ENCODE measurements around the gene NDRG3.
A peak's percentile ranks its signal among the peaks of the same experiment; 100 is the strongest.

Gene NDRG3

DNA sequence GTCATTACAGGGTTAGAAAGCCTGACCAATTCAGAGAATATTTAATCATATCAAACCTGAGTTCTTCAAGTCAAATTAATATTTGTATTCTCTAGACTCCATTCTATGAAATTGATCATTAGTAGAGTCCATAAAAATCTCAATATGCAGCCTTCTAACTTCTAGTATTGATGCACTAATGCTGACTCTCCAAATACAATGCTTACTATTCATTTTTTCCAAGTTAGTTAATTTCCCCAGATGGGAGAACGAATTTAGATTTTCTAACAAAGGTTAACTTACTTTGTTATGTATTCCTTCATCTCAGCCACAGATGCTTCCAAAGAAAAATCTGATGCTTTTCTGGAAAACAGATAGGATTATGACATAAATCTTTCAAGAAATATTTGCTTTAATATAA is 12.4 kb upstream of the NDRG3 start:
- H3K9ac ChIP-seq (ENCODE audit: low read length) = no peak overlapping the region
- no peaks in the 10 kb centered on the region for H3K9me3 ChIP-seq (ENCODE audit: control insufficient read depth, low read length)
- DNase-seq (ENCODE audit: low read depth) = no peak
- H3K36me3 ChIP-seq (ENCODE audit: control insufficient read depth, insufficient read depth, low read length, severe bottlenecking) = peaks cover 23% of the 10 kb centered on the region
- no peaks in the 10 kb centered on the region for H3K4me1 ChIP-seq (ENCODE audit: control insufficient read depth, insufficient read depth, low read length)
- no peak overlapping the region for H3K4me3 ChIP-seq (ENCODE audit: low read length)
- H3K27me3 ChIP-seq (replicated peaks; ENCODE audit: control insufficient read depth, insufficient read depth, low read length) = no peaks in the 10 kb centered on the region

DNA sequence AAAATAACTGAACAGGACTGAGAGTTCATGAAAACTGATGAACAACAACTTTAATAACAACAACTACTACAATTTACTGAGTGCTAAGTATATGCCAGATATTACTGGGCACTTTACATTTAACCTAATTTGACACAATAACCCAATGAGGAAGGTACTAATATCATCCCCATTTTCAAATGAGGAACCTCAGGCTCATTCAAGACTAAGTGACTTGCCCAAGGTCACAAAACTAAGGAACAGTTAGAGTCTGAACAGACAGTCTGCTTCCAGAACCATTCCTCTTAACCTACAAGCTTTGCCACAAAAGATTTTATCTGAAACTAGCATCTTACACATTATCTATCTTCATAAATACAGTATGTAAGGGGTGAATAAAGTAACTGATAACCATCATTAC is 10.6 kb upstream of the NDRG3 start:
- H3K27me3 ChIP-seq (replicated peaks; ENCODE audit: control insufficient read depth, insufficient read depth, low read length) = no peaks in the 10 kb centered on the region
- no peaks in the 10 kb centered on the region for H3K4me1 ChIP-seq (ENCODE audit: control insufficient read depth, insufficient read depth, low read length)
- no peak overlapping the region for H3K9ac ChIP-seq (ENCODE audit: low read length)
- H3K9me3 ChIP-seq (ENCODE audit: control insufficient read depth, low read length) = no peaks in the 10 kb centered on the region
- no peak for DNase-seq (ENCODE audit: low read depth)
- H3K4me3 ChIP-seq (ENCODE audit: low read length) = no peak overlapping the region
- peaks cover 38% of the 10 kb centered on the region for H3K36me3 ChIP-seq (ENCODE audit: control insufficient read depth, insufficient read depth, low read length, severe bottlenecking)

DNA sequence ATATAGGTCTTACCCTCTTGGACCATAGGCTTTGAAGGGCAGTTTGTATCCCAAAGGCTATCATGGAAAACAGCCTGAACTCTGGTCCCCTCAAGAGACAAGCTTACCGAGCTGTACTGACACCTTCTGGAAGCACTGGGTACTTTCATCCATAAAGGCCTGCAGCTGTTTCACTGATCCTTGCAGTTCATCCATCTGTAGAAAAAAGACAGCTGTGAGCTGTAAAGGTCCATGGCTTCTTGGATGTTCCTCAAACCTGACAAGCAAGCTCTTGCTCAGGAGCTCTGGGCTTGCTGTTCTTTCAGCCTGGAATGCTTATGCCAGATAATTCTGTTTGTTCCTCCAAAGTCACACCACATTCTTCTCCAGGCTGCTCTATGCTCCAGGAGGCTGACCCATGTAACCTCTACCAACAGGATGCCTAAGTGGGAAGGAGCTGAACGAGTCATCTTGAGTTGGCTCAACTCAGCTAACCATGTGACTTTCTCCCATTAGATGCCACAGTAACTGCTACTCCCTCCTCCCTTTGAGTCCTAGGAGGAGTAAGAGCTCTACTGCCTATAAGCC is 8.8 kb upstream of the NDRG3 start:
- peaks cover 38% of the 10 kb centered on the region for H3K36me3 ChIP-seq (ENCODE audit: control insufficient read depth, insufficient read depth, low read length, severe bottlenecking)
- peak; percentile 84 for DNase-seq (ENCODE audit: low read depth)
- no peaks in the 10 kb centered on the region for H3K4me1 ChIP-seq (ENCODE audit: control insufficient read depth, insufficient read depth, low read length)

DNA sequence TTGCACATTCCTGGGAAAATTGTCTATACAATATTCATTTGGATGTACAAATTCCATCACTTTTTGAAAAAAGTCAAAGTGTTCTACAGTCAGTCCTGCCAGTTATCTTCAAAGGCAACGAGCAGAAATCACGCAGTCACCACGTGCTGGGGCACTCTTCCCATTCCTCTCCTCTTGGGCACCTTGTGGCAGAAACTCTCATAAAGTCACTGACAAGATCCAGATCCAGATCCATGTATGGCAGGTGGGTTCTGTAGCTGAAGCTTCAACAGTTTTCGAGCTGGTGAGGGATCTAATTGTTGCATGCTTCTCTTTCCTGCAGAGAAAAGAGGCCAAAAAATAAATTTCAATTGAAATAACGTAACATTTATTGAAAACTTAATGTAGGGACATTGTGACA is 6.7 kb upstream of the NDRG3 start:
- Histone ChIP-seq H3K9me3 (ENCODE audit: control insufficient read depth, low read length) (no peaks in the 10 kb centered on the region), H3K9ac (ENCODE audit: low read length) (no peak overlapping the region), H3K36me3 (ENCODE audit: control insufficient read depth, insufficient read depth, low read length, severe bottlenecking) (peaks cover 30% of the 10 kb centered on the region), H3K4me1 (ENCODE audit: control insufficient read depth, insufficient read depth, low read length) (no peaks in the 10 kb centered on the region), H3K27me3 (replicated peaks; ENCODE audit: control insufficient read depth, insufficient read depth, low read length) (no peaks in the 10 kb centered on the region), H3K4me3 (ENCODE audit: low read length) (no peak overlapping the region)
- DNase-seq (ENCODE audit: low read depth) = no peak

More for the DNA sequence above, 8.8 kb upstream of the NDRG3 start:
- Histone ChIP-seq H3K27me3 (replicated peaks; ENCODE audit: control insufficient read depth, insufficient read depth, low read length) (no peaks in the 10 kb centered on the region), H3K9ac (ENCODE audit: low read length) (no peak overlapping the region), H3K9me3 (ENCODE audit: control insufficient read depth, low read length) (no peaks in the 10 kb centered on the region), H3K4me3 (ENCODE audit: low read length) (no peak overlapping the region)

DNA sequence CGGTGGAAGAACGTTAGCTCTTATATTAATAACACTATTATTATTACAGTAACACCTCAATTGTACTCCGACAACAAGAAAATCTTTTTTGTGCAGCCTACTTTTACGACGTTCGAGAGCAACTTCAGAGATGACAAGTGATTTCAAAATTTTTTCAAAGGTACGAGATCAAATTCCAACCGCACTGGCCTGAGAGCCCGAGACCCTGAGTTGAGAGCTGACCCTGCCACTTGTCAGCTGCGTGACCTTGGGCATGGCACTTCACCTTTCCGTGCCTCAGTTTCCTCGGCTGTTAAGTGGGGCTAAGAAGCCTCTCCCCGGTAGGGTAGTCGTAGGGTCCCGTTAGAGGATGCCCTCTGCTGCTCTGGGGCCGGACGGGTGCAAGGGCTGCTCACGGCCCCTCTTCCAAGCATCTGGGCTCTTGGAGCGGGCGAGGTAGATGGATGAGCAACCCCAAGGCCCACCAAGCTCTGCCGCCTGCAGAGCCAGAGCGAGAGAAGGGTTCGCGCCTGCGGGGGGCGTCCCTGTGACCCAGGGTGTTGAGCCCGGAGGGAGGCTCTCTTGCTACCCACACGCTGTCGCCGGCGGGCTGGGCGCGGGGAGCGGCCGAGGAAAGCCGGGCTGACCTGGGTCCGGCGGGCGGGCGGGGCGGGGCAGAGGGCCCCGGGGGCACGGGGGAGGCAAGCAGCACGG is 510 bp downstream of the NDRG3 start:
- no peak for DNase-seq (ENCODE audit: low read depth)
- H3K4me3 ChIP-seq (ENCODE audit: low read length) = peak overlapping the region; percentile 91
- H3K27me3 ChIP-seq (replicated peaks; ENCODE audit: control insufficient read depth, insufficient read depth, low read length) = no peaks in the 10 kb centered on the region
- H3K9ac ChIP-seq (ENCODE audit: low read length) = peak overlapping the region; percentile 82
- H3K36me3 ChIP-seq (ENCODE audit: control insufficient read depth, insufficient read depth, low read length, severe bottlenecking) = no peaks in the 10 kb centered on the region
- H3K4me1 ChIP-seq (ENCODE audit: control insufficient read depth, insufficient read depth, low read length) = peaks cover 16% of the 10 kb centered on the region
- H3K9me3 ChIP-seq (ENCODE audit: control insufficient read depth, low read length) = no peaks in the 10 kb centered on the region

DNA sequence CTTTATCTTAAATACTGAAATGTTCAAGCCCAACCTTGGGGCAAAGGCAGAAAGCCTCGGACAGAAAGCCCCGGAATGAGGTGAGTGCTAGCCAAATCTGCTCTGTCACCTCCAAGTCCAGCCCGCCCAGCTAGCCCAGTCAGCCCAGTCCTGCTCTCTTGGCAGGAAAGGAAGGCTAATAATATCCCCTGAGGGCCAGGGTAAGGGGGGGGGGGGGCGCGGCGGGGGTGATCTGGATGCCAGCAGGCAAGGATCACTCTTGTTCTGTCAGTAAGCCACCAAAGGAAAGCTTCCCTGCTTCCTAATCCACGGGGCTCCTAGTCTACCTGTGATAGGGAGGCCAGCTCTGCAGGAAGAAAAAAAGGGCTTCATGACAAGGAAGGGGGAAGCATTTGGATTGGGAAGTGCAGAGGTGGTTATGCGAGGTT is 1.1 kb downstream of the NDRG3 start:
- Histone ChIP-seq H3K4me3 (ENCODE audit: low read length) (peak overlapping the region; percentile 91), H3K9ac (ENCODE audit: low read length) (peak overlapping the region; percentile 82)

DNA sequence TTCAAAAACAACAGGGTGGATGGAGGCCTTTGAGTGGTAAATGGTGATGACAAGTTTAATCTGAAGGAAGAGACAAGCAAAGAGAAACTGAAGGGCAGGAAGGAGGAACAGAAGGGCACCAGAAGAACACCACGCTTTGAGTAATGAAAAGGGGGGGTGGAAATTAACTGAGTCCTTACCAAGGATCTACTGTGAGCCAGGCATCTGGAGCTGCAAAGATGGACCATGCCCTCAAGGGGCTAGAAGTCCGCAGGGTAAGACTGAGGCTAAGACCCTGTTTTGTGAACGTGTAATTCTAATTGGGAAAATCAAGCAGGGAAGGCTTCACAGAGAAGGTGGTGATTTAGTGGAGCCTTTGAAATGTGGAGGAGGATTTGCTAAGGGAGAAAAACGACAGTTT is 1.6 kb downstream of the NDRG3 start:
- H3K36me3 ChIP-seq (ENCODE audit: control insufficient read depth, insufficient read depth, low read length, severe bottlenecking) = no peaks in the 10 kb centered on the region
- no peaks in the 10 kb centered on the region for H3K9me3 ChIP-seq (ENCODE audit: control insufficient read depth, low read length)
- DNase-seq (ENCODE audit: low read depth) = no peak
- H3K9ac ChIP-seq (ENCODE audit: low read length) = peak overlapping the region; percentile 41
- no peaks in the 10 kb centered on the region for H3K27me3 ChIP-seq (replicated peaks; ENCODE audit: control insufficient read depth, insufficient read depth, low read length)
- peak overlapping the region; percentile 91 for H3K4me3 ChIP-seq (ENCODE audit: low read length)
- peaks cover 16% of the 10 kb centered on the region for H3K4me1 ChIP-seq (ENCODE audit: control insufficient read depth, insufficient read depth, low read length)

More for the DNA sequence above, 1.1 kb downstream of the NDRG3 start:
- Histone ChIP-seq H3K4me1 (ENCODE audit: control insufficient read depth, insufficient read depth, low read length) (peaks cover 16% of the 10 kb centered on the region), H3K27me3 (replicated peaks; ENCODE audit: control insufficient read depth, insufficient read depth, low read length) (no peaks in the 10 kb centered on the region), H3K36me3 (ENCODE audit: control insufficient read depth, insufficient read depth, low read length, severe bottlenecking) (no peaks in the 10 kb centered on the region), H3K9me3 (ENCODE audit: control insufficient read depth, low read length) (no peaks in the 10 kb centered on the region)
- DNase-seq (ENCODE audit: low read depth) = peak; percentile 23

DNA sequence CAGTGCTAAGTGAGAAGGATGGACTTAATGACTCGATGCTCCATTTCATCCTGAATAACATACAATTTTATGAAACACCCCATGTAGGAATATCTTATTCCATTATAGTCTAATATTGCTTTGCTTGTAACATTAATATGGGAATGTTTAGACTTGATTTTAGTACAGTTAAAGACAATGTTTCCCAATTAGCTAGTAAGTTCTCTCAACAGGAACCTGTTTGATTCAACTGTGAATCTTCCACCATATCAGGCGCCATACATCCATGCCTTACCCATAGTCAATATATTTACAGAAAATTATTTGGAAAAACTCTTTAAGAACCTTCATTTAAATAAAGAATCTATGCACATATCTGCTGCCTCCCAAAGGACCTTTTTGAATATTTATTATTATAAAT is 3.3 kb downstream of the NDRG3 start:
- Histone ChIP-seq H3K4me1 (ENCODE audit: control insufficient read depth, insufficient read depth, low read length) (peaks cover 16% of the 10 kb centered on the region), H3K9ac (ENCODE audit: low read length) (no peak overlapping the region), H3K27me3 (replicated peaks; ENCODE audit: control insufficient read depth, insufficient read depth, low read length) (no peaks in the 10 kb centered on the region), H3K36me3 (ENCODE audit: control insufficient read depth, insufficient read depth, low read length, severe bottlenecking) (no peaks in the 10 kb centered on the region), H3K9me3 (ENCODE audit: control insufficient read depth, low read length) (no peaks in the 10 kb centered on the region), H3K4me3 (ENCODE audit: low read length) (no peak overlapping the region)
- DNase-seq (ENCODE audit: low read depth) = no peak

DNA sequence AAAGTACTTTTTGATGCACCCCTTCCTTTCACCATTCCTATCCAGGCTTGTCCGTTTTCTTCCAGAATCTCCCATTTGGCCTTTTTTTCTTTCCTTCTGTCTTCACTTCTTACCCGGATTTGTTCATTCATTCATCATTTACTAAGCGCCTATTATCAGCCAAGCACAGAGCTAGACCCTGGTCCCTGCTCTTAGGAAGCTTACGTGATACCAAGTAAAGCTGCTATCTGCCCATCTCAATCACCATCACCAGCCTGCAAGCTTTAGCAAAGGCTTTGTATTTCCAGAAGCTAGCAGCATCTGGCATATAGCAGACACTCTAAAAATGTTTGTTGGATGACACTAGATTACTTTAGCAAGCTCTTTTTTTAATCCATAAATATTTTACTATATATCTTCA is 4.8 kb downstream of the NDRG3 start:
- no peaks in the 10 kb centered on the region for H3K36me3 ChIP-seq (ENCODE audit: control insufficient read depth, insufficient read depth, low read length, severe bottlenecking)
- H3K9ac ChIP-seq (ENCODE audit: low read length) = no peak overlapping the region
- no peak overlapping the region for H3K4me3 ChIP-seq (ENCODE audit: low read length)
- no peaks in the 10 kb centered on the region for H3K9me3 ChIP-seq (ENCODE audit: control insufficient read depth, low read length)
- peaks cover 12% of the 10 kb centered on the region for H3K4me1 ChIP-seq (ENCODE audit: control insufficient read depth, insufficient read depth, low read length)
- H3K27me3 ChIP-seq (replicated peaks; ENCODE audit: control insufficient read depth, insufficient read depth, low read length) = no peaks in the 10 kb centered on the region
- DNase-seq (ENCODE audit: low read depth) = no peak

DNA sequence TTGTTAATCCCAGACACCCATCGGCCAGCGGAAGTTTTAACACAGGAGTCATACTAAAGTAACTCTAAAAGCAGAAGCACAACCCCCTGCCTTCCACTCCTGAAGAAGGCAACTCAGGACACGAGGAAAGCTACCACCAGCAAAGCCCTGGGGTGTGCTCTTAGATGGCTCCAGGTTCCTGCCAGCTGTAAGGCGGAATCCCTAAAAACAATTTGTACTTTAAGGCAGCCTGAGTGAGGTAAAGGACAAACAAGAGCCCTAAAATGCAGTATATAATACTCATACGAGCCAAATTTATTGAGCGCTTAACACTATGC is 8.7 kb downstream of the NDRG3 start:
- no peak overlapping the region for H3K9ac ChIP-seq (ENCODE audit: low read length)
- no peak for DNase-seq (ENCODE audit: low read depth)
- no peaks in the 10 kb centered on the region for H3K27me3 ChIP-seq (replicated peaks; ENCODE audit: control insufficient read depth, insufficient read depth, low read length)
- H3K9me3 ChIP-seq (ENCODE audit: control insufficient read depth, low read length) = no peaks in the 10 kb centered on the region
- no peak overlapping the region for H3K4me3 ChIP-seq (ENCODE audit: low read length)
- no peaks in the 10 kb centered on the region for H3K4me1 ChIP-seq (ENCODE audit: control insufficient read depth, insufficient read depth, low read length)
- H3K36me3 ChIP-seq (ENCODE audit: control insufficient read depth, insufficient read depth, low read length, severe bottlenecking) = no peaks in the 10 kb centered on the region

DNA sequence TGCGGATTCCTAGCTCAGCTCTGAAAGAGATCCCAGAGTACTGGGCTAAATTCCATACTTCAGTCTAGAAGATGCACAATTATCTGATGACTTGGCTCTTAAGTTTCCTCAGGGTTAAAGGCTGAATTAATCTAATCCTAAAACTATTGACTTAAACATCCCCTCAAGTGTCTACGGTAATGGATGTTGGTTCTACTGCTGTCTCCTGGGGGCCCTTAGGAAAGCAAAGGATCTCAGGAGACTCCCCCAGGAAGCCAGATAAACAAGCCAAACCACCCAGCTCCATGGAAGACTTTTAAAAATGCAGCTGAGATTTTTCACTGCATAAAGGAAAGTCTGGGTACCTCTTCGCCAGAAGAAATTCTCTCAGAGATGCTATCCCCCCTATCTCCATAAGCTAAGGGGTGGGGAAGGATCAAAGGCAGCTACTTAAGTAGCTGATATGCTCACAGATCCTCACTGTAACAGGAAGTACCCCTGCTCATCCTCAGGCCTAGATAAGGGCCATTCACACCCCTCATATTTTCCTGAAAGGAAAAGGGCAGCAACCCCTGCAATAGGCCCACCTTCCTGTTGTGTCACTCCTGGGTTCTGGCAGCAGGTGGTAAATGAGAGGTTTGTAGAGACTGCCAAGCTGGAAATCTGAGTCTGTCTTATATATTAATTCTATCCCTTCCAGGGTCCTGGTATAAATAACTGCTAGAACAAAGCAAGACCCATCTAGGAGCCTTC is 9.3 kb downstream of the NDRG3 start:
- Histone ChIP-seq H3K36me3 (ENCODE audit: control insufficient read depth, insufficient read depth, low read length, severe bottlenecking) (no peaks in the 10 kb centered on the region), H3K4me1 (ENCODE audit: control insufficient read depth, insufficient read depth, low read length) (no peaks in the 10 kb centered on the region), H3K4me3 (ENCODE audit: low read length) (no peak overlapping the region), H3K27me3 (replicated peaks; ENCODE audit: control insufficient read depth, insufficient read depth, low read length) (no peaks in the 10 kb centered on the region), H3K9ac (ENCODE audit: low read length) (no peak overlapping the region), H3K9me3 (ENCODE audit: control insufficient read depth, low read length) (no peaks in the 10 kb centered on the region)
- no peak for DNase-seq (ENCODE audit: low read depth)
